NCI-H1694 (cell line): ENCODE data around the gene ZGPAT.
"Not testable (repeated sequence)": the region's sequence is repeated elsewhere in the genome, so short reads cannot be mapped to it uniquely, and the experiment has no call there.

ENCODE experiments used
- DNase-seq: peaks from one replicate; lab custom pipeline; 2025; lab: John Stamatoyannopoulos, UW

Gene ZGPAT, protein sequence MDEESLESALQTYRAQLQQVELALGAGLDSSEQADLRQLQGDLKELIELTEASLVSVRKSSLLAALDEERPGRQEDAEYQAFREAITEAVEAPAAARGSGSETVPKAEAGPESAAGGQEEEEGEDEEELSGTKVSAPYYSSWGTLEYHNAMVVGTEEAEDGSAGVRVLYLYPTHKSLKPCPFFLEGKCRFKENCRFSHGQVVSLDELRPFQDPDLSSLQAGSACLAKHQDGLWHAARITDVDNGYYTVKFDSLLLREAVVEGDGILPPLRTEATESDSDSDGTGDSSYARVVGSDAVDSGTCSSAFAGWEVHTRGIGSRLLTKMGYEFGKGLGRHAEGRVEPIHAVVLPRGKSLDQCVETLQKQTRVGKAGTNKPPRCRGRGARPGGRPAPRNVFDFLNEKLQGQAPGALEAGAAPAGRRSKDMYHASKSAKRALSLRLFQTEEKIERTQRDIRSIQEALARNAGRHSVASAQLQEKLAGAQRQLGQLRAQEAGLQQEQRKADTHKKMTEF

DNA sequence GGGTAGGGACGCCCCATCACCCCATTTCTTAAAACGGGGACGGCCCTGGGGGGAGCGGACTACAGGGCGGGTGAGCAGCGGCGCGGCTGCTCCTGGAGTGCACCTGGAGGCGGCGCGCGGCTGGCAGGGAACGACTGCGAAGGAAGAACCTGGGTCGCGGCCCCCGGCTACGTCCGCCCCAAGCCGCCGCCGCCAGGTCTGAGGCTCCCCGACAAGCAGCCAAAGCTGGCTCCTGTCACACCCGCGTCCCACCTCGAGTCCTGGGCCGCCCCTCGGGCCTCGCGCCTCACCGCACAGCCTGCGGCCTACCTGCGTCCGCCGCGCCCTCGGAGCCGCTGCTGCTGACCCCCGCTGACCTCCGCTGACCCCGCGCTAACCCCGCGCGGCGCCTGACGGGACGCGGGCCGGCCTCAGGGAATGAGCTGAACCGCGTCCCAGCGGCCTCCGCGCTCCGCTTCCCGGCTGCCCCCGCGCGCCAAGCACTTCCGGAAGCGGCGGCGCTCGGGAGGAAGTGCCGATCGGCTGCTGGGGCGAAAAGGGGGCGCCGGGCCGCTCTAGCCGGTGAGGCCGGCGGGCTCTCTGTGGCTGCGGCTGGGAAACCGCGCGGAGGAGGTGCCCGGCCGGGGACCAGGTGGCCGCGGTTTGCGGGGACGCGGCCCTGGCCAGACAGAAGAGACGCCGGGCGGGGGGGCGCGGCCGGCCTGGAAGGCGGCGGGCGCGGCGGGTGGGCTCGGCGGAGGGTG is at the start of gene ZGPAT, which contains the start of gene ARFRP1:
Gene ZGPAT (plus strand): TSS at position 482 of the 743 bp plus-strand sequence. CDS start 542 bp downstream, outside the sequence.
Gene ARFRP1 (minus strand): TSS at position 419 of the 743 bp plus-strand sequence. CDS start 885 bp downstream, outside the sequence.
- peak; percentile 23 for DNase-seq

DNA sequence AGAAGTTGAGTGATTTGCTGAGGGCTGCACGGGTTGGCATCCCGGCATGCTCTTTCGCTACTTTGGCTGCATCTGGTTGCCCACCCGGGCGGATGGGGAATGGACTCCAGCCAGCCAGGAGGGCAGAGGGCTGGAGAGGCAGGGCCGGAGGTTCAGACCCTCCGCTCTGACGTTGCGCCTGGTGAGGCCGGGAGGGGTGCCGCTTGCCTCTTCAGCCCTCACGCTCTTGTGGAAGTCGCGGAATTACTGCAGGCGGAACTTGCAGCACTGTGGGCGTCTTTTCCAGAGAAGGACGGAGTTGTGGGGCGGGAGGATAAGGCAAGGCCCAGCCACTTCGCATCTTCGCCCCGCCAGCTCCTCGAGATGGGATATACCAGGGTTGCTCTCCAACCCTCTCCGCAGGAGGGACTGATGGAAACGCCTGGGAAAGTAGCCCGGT is 49.1 kb upstream of the ZGPAT start:
- no peak for DNase-seq

GRCh38 chr20:63659370-63659769 is 48.5 kb upstream of the ZGPAT start:
- DNase-seq, result no peak

DNA sequence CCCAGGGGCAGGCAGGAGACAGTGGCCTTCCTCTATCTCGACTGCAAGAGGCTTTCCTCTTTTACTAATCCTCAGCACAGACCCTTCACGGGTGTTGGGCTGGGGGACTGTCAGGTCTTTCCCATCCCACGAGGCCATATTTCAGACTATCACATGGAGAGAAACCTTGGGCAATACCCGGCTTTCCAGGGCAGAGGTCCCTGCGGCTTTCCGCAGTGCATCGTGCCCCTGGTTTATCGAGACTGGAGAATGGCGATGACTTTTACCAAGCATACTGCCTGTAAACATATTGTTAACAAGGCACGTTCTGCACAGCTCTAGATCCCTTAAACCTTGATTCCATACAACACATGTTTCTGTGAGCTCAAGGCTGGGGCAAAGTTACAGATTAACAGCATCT is 47.7 kb upstream of the ZGPAT start:
- not testable (repeated sequence) for DNase-seq

- DNase-seq, result no peak
Measured at GRCh38 chr20:63660622-63661021, 47.2 kb upstream of the ZGPAT start.

DNA sequence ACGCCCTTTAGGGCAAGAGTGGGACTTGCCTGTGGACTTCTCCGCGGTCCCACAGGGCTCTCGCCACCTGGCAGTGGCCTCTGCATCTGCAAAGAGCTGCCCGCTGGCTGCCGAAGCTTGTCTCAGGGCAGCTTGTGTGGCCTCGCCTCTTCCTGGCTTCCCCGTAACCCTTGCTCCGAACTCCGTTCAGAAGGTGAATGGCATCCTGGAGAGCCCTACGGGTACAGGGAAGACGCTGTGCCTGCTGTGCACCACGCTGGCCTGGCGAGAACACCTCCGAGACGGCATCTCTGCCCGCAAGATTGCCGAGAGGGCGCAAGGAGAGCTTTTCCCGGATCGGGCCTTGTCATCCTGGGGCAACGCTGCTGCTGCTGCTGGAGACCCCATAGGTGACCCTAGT is 46.7 kb upstream of the ZGPAT start:
- no peak for DNase-seq

DNA sequence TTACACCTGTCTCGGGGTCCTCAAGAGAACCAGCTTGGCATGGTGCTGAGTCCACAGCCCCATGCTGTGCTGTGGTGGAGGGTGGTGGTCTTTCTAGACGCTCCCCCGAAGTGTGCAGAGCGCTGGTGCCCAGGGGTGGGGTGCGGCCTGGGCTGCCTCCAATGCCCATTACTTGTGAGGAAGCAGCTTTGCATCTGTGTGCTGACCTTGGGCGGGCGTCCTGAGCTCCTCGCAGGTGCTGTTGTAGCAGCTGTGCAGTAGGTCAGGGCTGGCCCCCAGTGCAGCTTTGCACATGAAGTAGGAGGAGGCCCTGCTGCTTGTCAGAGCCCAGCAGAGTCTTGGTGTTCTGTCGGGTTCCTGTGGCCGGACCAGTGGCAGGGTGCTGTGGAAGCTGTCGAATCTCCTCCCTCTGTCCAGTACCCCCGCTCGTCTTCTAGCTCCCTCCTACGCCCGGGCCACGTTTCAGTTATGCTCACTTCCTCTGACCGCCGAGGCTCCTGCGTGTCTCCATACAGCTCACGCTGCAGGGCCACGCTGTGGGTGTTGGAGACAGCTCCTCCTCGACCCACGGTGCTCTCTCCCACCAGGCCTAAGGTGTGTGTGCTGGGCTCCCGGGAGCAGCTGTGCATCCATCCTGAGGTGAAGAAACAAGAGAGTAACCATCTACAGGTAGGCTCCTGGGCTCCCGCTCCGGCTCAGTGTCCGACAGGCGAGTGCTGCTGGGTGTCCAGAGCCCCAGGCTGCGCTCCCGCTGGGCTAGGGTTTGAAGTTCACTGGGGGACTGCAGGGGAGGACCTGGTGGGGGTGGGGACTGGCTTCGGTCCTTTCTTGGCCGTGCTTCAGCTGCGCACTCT is 45.7 kb upstream of the ZGPAT start:
- no peak for DNase-seq

DNA sequence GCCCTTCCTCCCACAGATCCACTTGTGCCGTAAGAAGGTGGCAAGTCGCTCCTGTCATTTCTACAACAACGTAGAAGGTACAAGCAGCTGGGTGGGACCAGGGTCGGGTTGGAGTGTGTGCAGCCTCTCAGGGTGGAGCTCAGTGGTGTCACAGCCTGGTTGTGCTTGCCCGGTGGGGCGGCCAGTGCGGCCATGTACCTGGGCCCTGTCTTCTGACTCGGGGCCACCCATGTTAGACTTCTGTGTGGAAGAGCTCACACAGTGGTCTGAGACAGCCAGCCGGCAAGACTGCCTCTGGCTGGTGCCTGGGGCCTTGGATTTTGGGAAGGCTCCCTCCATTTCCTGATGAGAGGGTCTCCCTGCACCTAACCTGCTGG is 45.0 kb upstream of the ZGPAT start:
- no peak for DNase-seq

DNA sequence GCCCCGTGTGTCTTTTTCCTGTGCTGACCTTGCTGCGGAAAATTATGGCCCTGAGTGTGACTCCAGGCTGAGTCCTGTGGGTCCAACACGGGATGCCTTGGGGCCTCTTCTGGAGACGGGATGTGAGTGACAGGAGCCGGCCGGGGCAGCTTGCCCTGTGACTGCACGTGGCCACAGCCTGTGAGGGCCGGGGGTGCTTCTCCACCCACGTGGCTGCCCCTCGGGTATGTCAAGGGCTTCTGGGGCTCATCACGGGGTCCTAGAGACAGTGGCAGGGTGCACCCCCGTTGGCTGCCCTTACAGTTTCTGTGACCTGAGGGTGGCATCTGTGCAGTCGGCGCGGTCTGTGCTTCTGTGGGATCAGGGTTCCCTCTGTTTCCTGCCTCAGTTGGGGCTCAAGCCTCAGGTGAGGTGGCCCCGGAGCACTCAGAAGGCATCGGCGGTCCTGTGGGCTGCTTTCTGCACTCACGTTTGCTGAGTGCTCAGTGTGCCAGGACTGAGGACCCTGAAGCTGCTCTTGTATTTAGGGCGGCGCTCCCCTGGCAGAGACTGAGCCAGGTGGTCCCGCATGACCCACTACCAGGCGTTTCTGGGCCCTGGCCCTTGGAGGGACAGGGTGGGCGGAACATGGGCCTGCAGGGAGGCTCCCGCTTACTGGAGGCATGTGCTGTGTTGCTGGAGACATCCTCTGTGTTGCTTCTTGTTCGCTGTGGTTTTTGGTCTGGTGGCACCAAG is 44.3 kb upstream of the ZGPAT start:
- DNase-seq, result no peak

- DNase-seq, result no peak
Measured at GRCh38 chr20:63664143-63664851, 43.5 kb upstream of the ZGPAT start.

DNA sequence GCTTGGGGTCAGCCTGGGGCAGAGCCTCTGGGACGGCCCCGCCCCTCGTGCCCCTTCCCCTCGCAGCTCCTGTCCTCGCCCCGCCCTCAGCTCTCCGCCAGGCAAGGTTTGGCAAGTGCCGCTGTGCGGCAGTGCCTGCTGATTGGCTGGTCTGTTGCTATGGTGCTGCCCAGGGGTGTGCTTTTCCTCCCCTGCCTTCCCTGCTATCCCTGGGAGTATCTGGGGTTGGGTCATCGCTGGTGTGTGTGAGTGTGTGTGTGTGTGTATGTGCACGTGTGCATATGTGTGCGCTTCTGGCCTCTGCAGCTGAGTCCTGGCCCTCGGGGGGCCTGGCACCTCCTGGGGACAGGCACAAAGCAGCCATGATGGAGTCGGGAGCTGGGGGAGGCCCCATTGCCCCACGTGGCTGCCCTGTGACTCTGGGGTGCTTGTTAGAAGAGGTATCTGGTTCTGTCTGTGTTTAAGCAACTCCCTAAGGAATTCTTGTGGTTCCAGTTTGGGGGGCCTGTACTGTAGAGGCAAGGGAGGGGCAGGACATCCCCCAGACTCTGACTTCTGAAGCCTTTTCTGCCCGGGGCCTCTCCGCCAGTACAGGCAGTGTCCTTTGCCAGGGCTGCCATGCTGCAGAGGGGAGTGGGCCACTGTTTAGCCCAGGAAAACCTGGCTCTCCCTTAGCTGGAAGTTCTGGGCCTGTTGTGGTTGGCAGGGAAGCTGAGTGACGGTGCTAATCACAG is 42.8 kb upstream of the ZGPAT start:
- DNase-seq, result no peak

DNA sequence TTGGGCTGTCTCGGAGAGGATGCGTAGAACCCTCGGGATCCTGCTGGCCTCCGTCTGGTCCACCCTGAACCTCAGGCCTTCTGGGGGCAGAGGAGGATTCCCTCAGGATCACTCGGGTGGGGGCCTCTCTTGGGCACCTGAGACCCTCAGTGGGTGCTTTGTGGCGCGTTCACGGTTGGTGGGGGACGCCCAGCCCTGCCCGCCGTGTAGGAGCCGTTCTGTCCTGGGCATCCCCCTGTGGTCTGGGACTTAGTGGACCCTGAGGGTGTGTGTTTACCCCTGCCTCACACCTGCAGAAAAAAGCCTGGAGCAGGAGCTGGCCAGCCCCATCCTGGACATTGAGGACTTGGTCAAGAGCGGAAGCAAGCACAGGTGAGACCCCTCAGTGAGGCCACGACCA is 42.1 kb upstream of the ZGPAT start:
- no peak for DNase-seq

GRCh38 chr20:63667858-63668257 is 40.0 kb upstream of the ZGPAT start:
- no peak for DNase-seq

DNA sequence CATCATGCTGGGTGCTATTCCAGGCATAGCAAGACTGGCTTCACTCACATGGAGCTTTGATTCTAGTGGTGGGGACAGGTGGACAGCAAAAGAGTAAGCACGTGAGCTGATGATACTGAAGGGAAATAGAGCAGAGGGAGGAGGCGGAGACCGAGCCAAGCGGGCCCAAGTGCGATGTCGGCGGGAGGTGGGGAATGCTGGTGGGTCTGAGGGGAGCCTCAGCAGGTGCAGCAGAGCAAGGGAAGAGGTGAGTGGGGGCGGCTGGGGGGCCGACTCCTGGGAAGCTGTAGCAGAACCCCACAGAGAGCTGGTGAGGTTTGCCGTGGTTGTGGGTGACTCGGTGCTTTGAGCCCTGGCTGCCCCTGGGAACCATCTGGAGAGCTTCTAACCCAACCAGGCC is 39.5 kb upstream of the ZGPAT start:
- no peak for DNase-seq

- DNase-seq, result not testable (repeated sequence)
Measured at GRCh38 chr20:63671695-63672094, 36.1 kb upstream of the ZGPAT start.

- DNase-seq, result no peak
Measured at GRCh38 chr20:63672666-63673065, 35.2 kb upstream of the ZGPAT start.

GRCh38 chr20:63673951-63674350 is 33.9 kb upstream of the ZGPAT start:
- no peak for DNase-seq

- DNase-seq, result no peak
Measured at GRCh38 chr20:63675681-63676368, 32.0 kb upstream of the ZGPAT start.

DNA sequence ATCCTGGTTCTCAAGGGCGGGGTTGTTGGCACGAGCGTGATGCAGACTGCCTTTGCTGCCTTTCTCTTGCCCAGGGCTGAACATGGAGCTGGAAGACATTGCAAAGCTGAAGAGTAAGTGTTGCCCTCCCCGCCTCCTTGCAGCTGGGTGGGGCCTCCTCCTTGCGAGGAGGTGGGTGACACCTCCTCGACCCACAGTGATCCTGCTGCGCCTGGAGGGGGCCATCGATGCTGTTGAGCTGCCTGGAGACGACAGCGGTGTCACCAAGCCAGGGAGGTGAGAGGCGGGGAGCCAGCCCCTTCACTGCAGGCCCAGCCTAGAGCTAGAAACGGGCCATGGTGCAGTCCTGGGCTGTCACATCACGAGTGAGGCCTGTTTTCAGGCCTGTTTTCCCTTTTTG is 29.8 kb upstream of the ZGPAT start:
- DNase-seq, result no peak
